Epithelial cell of proximal tubule (primary cell): ENCODE results near the gene SMAD6. TPM values are rescaled to one million over a fixed set of nuclear protein-coding genes. Genes with fewer than 3 reads are reported as not detected.
A peak's percentile ranks its signal among the peaks of the same experiment; 100 is the strongest.

ENCODE experiments used
- DNase-seq: peaks from one replicate; pipeline ENCODE4 v3.0.0-alpha.2; 2011; ENCODE audit warnings: low read depth
- H3K4me3 ChIP-seq: 2 replicates; pipeline ENCODE4 v1.5.1; 2011; ENCODE audit warnings: low read depth, mild to moderate bottlenecking, low read length
- CTCF ChIP-seq: conservative IDR thresholded peaks from 2 replicates; pipeline ENCODE4 v1.5.1; 2012; ENCODE audit warnings: low read depth, mild to moderate bottlenecking, low read length
- total RNA-seq: library from RNA; depleted of rRNA; stranded (reverse); fragments of >200 nt; gene quantifications from 2 replicates; pipeline ENCODE4 v1.2.3, GENCODE V29; 2015

SMAD6 gene
- total RNA-seq, 1 donor from 2014 or later = 22.1 TPM

DNA sequence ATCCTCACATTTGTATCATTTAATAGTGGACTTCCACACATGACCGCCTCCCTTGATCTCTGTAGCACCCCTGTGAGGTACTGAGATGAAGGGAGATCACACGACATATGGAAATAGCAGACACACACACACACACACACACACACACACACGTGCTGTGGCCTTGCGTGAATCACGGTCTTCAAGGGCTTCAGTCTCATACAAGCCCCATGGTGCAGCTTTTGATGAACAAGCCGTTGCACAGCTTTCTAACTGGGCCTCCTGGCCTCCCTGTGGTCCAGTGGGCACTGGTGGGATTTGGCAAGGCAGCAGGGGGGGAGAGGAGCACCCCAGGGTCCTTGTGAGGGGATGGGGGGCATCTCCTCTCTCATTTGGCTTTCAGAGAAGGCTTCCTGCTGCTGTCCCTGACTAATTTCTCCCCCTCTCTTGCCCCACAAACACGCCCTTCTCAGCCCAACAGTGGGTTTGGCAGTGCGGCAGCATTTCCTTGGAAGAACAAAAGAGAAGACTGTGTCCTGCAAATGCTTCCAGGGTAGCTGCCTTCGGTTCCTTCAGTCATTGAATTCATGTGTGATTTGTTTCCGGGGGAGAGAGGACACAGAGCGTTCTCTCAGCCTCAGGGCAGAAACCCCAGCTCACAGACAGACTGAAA is 98.7 kb downstream of the SMAD6 start:
- TF ChIP-seq CTCF = no peak
- no peak for DNase-seq
- no peak overlapping the region for H3K4me3 ChIP-seq

- no peak for DNase-seq
- H3K4me3 ChIP-seq = no peak overlapping the region
Measured at GRCh38 chr15:66801266-66801665, 99.2 kb downstream of the SMAD6 start.

DNA sequence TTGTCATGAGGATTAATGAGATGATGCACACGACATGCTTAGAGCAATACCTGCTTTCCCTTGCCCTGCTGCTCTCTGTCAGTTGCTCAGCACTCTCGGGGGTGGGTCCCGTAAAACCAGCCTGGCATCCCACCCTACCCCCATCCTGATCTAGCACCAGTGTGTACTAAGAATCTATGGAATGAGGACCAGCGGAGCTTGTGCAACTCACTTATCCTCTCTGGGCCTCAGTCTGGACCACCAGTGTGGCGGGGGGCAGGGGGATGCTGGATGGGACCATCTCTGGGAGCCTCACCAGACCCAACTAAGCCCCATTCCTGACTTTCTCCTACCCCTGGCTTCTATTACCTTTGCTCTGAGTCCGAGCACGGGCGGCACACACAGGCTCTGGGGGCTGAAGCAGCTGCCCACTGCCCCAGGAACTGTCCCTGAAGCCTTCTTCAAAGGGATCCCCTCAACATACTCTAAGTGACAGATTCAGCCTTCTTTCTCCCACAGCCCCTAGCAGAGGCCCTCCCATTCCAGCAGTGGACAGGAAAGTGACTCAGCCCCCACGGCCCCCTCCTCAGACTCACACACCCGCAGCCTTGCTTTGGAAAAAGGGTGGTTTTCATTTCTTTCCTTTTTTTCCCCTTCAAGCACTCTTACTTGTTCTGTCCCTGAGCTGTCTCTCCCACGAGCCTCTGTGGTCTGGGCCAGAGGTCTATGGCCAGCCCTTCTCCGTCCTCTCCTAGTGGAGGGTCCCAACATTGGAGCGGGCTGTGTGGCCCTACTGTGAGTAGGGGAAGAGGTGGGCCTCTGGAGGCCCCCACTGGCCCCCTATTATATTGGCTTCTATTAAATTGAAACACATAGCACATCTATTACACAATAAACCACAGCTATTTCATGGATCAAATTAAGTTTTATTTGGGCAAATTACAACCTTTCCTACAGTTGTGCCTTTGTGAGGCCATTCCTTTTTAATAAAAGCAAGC is 100.3 kb downstream of the SMAD6 start:
- no peak for DNase-seq
- TF ChIP-seq CTCF = no peak
- H3K4me3 ChIP-seq = no peak overlapping the region

More at GRCh38 chr15:66801266-66801665, 99.2 kb downstream of the SMAD6 start:
- no peak for TF ChIP-seq CTCF

GRCh38 chr15:66803182-66803729 is 101.2 kb downstream of the SMAD6 start:
- TF ChIP-seq CTCF = no peak
- H3K4me3 ChIP-seq = no peak overlapping the region
- peak; percentile 65 for DNase-seq

- no peak for TF ChIP-seq CTCF
- no peak for DNase-seq
- no peak overlapping the region for H3K4me3 ChIP-seq
Measured at GRCh38 chr15:66803749-66804148, 101.7 kb downstream of the SMAD6 start.

DNA sequence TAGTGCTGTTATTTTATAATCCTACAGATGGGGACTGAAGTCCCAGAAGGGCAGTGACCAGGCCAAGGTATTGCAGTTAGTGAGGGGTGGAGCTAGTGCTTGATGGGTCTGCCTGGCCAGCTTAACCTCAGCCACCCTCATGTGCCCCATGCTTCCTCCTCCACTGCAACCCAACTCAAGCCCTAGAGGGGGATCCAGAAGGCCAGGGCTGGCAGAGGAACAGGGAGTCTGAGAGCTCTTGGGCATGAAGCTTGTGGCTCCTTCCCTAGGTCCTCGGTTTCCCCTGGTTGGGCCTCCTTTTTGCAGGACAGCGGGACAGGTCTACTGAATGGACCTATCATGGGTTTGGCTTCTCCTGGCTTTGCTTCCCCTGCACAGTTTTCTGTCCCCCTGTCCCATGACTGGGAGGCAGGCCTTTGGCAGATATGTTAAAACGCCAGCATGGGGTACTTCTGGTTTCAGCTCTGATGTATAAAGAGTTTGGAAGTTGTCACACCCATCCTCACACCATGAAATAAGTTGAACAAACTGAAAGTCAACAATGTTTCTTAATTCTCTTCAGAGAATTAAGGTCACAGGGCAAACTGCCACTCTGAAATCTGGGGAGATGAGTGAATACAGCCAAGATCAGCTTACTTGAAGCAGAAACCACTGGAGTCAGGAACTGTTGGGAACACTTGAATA is 103.3 kb downstream of the SMAD6 start:
- DNase-seq = no peak
- no peak overlapping the region for H3K4me3 ChIP-seq
- no peak for TF ChIP-seq CTCF
